Smooth muscle cell of trachea (primary cell): Measurements from ENCODE around the gene KCNK7. TPM values are rescaled to one million over a fixed set of nuclear protein-coding genes. Genes with fewer than 3 reads are reported as not detected.

Experiments
- total RNA-seq: library from RNA; depleted of rRNA; stranded (reverse); fragments of >200 nt; gene quantifications from 2 replicates; pipeline ENCODE4 v1.2.1, GENCODE V29; 2014

Gene KCNK7, protein sequence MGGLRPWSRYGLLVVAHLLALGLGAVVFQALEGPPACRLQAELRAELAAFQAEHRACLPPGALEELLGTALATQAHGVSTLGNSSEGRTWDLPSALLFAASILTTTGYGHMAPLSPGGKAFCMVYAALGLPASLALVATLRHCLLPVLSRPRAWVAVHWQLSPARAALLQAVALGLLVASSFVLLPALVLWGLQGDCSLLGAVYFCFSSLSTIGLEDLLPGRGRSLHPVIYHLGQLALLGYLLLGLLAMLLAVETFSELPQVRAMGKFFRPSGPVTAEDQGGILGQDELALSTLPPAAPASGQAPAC
- total RNA-seq: 0.29 and 0.50 TPM in 2 replicates

DNA sequence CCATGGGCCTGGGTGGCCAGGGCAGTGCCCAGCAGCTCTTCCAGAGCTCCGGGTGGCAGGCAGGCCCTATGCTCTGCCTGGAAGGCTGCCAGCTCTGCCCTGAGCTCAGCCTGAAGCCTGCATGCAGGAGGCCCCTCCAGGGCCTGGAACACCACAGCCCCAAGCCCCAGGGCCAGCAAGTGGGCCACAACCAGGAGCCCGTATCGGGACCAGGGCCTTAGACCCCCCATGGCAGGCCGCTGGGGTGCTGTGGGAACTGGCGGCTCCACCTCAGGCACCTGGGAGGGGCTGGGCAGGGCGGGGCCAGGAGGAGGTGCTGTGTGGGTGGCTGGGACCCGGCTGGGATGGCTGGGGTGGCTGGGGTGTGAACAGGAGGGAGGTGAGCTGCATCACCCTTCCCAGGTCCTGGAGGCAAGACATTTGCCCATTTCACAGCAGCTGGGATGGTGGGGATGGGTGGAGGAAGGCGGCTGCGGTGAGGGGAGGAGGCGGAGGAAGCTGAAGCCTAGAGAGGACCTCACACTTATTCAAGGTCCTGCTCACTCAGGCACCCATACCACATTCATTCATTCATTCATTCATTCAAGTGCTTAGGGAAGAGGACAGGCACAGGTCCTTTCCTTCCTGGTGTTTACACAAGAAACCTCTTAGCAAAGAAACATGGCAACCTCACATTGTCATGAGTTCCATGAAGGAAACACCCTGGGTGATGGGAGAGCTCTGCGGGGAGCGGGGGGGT lies at the start of gene KCNK7:
Gene KCNK7, minus strand, starts transcription at position 258 of the 739 bp plus-strand sequence. Its CDS starts 28 bp downstream, at position 230.

DNA sequence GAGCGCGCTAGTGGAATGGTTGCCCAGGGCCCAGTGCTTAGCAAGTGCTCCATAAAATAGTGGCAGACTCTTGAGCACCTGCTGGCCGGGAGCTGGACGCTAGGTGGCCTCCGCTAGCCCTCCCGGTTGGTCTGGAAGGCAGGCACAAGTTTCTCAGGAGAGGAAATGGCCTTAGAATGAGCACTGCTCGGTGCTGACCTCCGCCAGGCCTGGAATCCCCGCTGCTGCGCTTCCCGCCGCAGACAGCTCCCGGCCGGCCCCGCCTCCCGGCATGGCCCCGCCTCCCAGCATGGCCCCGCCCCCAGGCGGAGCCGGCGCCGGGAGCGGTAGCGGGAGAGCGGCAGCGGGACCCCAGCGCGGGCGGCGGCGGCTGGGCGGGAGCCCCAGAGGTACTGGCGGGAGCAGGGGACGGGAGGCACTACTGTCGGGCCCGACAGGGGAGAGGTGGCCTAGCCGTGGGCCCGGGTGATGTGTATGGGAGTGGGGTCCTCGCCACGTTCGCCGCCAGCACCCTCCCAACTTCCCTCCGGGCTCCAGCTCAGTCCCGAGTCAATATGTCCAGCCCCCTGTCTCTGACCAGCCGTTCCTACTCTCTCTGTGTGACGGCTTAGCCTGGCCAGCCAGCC lies 42.3 kb upstream of the KCNK7 start, which contains the start of gene SIPA1:
Gene SIPA1, plus strand, starts transcription at position 308 of the 626 bp plus-strand sequence. CDS start 2,821 bp downstream, outside the sequence.

GRCh38 chr11:65615229-65615949 lies 19.8 kb upstream of the KCNK7 start, which contains the start of gene PCNX3:
Gene PCNX3, plus strand, starts transcription at chr11:65615776. Its CDS starts 536 bp downstream, at chr11:65616312.

GRCh38 chr11:65575568-65576231 lies 19.9 kb downstream of the KCNK7 start, which contains the start of gene EHBP1L1:
Gene EHBP1L1, plus strand, starts transcription at chr11:65576053. Its CDS starts 250 bp downstream, at chr11:65576303.

GRCh38 chr11:65572356-65573051 lies 23.1 kb downstream of the KCNK7 start, which contains the start of gene FAM89B:
Gene FAM89B, plus strand, starts transcription at chr11:65572538. Its CDS starts 132 bp downstream, at chr11:65572670.

GRCh38 chr11:65569973-65570918 lies 25.4 kb downstream of the KCNK7 start, which contains the start of gene ZNRD2:
Gene ZNRD2, plus strand, starts transcription at chr11:65570477. Its CDS starts 15 bp downstream, at chr11:65570492.

DNA sequence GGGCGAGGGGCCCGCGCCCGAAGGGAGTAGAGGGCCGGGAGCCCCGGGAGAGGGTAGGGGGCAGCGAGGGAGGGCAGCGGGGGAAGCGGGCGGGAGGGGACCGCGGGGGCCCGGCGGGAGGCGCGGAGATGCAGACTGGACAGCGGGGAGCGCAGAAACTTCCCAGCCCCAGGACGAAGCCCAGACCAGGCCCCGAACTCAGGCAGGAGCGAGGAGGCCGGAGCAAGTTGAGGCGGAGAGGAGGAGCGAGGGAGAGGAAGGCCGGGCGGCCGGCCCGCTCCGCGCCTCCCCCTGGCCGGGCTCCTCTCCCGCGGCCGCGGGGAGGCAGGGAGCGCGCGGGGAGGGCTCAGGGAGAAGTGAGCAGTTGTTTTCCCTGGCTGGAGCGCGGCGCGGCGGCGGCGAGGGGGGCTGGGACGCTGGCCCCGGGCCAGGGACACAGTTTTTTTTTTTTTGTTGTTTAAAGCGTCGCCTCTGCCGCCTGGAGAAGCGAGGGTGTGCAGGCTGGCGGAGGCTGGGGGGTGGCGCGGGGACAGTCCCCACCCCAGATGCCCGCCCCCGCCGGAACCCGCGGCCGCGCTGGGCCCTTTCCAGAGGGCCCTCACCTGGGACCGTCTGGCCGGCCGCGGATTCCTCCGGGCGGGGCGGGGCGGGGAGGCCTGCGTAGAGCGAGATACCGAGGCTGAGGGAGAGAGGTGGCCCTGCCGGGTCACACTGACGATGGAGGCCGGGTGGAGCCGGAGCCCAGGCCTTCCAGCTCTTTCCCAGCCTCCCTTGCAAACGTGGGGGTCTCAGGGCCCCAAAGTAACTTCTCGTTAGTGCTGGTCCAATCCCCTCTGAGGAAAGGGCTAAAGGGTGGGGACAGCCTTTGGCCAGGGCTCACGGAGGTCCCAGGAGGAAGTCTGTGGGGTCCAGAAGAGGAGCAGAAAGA lies 37.3 kb downstream of the KCNK7 start, which contains the start of gene LTBP3:
Gene LTBP3, minus strand, starts transcription at position 358 of the 928 bp plus-strand sequence. CDS start 400 bp downstream, outside the sequence.

Other genes starting within 250 kb of the KCNK7 start
- under 0.01 TPM in 1 of 2 replicates, not detected in the other for gene TIGD3, start 241.0 kb downstream of the KCNK7 start, total RNA-seq
- 2.0 and 3.1 TPM in 2 replicates for gene SLC25A45, start 213.2 kb downstream of the KCNK7 start, total RNA-seq
- 34.2 and 51.8 TPM in 2 replicates for gene FRMD8, start 209.2 kb downstream of the KCNK7 start, total RNA-seq
- 322 and 406 TPM in 2 replicates for gene NEAT1, start 173.0 kb downstream of the KCNK7 start, total RNA-seq
- gene MALAT1, start 96.8 kb downstream of the KCNK7 start, total RNA-seq: 13,561 and 20,792 TPM in 2 replicates
- 77.2 and 139 TPM in 2 replicates for gene SCYL1, start 70.7 kb downstream of the KCNK7 start, total RNA-seq
- gene LTBP3, start 37.4 kb downstream of the KCNK7 start, total RNA-seq: 38.7 and 93.8 TPM in 2 replicates
- 36.7 and 55.1 TPM in 2 replicates for gene ZNRD2, start 25.3 kb downstream of the KCNK7 start, total RNA-seq
- gene FAM89B, start 23.3 kb downstream of the KCNK7 start, total RNA-seq: 11.8 and 30.3 TPM in 2 replicates
- 60.4 and 79.7 TPM in 2 replicates for gene EHBP1L1, start 19.7 kb downstream of the KCNK7 start, total RNA-seq
- gene MAP3K11, start 18.4 kb upstream of the KCNK7 start, total RNA-seq: 25.8 and 26.3 TPM in 2 replicates
- gene PCNX3, start 20.0 kb upstream of the KCNK7 start, total RNA-seq: 22.7 and 30.8 TPM in 2 replicates
- gene SIPA1, start 42.3 kb upstream of the KCNK7 start, total RNA-seq: 25.1 and 25.2 TPM in 2 replicates
- 9.3 and 23.8 TPM in 2 replicates for gene RELA, start 67.1 kb upstream of the KCNK7 start, total RNA-seq
- gene KAT5, start 116.5 kb upstream of the KCNK7 start, total RNA-seq: 45.4 and 47.3 TPM in 2 replicates
- gene RNASEH2C, start 125.0 kb upstream of the KCNK7 start, total RNA-seq: 32.9 and 57.7 TPM in 2 replicates
- 7.1 and 10.6 TPM in 2 replicates for gene AP5B1, start 185.2 kb upstream of the KCNK7 start, total RNA-seq
- not detected in 2 replicates for gene OVOL1, start 191.3 kb upstream of the KCNK7 start, total RNA-seq
- 1.2 and 3.1 TPM in 2 replicates for gene SNX32, start 238.2 kb upstream of the KCNK7 start, total RNA-seq